Thoracic aorta (tissue), 2 donors: ENCODE data around the gene VMP1. TPM values are rescaled to one million over a fixed set of nuclear protein-coding genes. Genes with fewer than 3 reads are reported as not detected.

Experiments
- ATAC-seq: fragments of 150-250 bp; one replicate; pipeline ENCODE4 v1.8.0; 2017; ENCODE audit warnings: low read depth; ENCODE audit not compliant: insufficient number of reproducible peaks, low FRiP score
- DNase-seq: peaks from one replicate; pipeline ENCODE4 v3.0.0-alpha.2; 2020; ENCODE audit warnings: low spot score
- H3K27ac ChIP-seq, 2 donors: fragments of 200-600 bp; sonication (generic); 1 replicate in 1 of 2; 2 replicates in 1 of 2; pipeline ENCODE4 v1.5.1; 2016; ENCODE audit warnings: mild to moderate bottlenecking in 2 of 2, moderate library complexity in 2 of 2
- H3K27me3 ChIP-seq: fragments of 200-600 bp; sonication (generic); replicated peaks from 2 replicates; pipeline ENCODE4 v1.6.0; 2016; ENCODE audit warnings: mild to moderate bottlenecking; ENCODE audit not compliant: insufficient read depth
- H3K36me3 ChIP-seq: fragments of 200-600 bp; sonication (generic); one replicate; pipeline ENCODE4 v1.5.1; 2016
- H3K4me1 ChIP-seq, 2 donors: fragments of 200-600 bp; sonication (generic); 1 replicate in 1 of 2; 2 replicates in 1 of 2; pipeline versions ENCODE4 v1.5.1 to v1.6.0; 2016; ENCODE audit warnings: low read depth in 2 of 2, mild to moderate bottlenecking in 1 of 2; ENCODE audit not compliant: control insufficient read depth in 1 of 2
- H3K4me3 ChIP-seq: fragments of 200-600 bp; sonication (generic); 2 replicates; pipeline ENCODE4 v1.5.1; 2016; ENCODE audit warnings: mild to moderate bottlenecking
- H3K9me3 ChIP-seq: fragments of 200-600 bp; sonication (generic); 2 replicates; pipeline ENCODE4 v1.5.1; 2016
- total RNA-seq, 2 donors: library from RNA; depleted of rRNA; stranded (reverse); fragments of >200 nt; gene quantifications; one replicate each; pipeline versions ENCODE4 v1.1.0 to v1.2.3, GENCODE V29; 2016
- TF ChIP-seq, protein P1 (sequence below): fragments of 200-600 bp; sonication (generic); IDR thresholded peaks from one replicate; pipeline ENCODE4 v1.5.1; 2019; ENCODE audit warnings: antibody characterized with exemption

Gene VMP1
- total RNA-seq, 2 donors from 2014 or later = 183 to 728 TPM

DNA sequence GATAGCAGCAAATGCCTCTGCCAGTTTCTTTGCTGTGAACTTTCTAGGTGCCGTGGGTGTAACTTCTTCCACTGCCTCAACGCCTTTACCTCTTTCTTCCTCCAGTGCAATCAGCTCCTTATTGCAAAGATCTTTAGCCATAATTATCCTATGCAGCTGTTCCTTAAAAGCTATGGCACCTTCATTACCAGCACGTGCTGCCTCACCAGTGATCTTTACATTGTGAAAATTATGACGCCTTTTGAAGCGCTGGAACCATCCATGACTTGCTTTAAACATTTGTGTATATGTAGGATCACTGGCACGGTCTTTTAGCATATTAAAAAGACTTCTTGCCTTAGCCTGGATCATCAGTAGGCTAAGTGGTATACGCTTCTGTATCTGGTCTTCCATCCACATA lies 8.2 kb upstream of the VMP1 start:
- H3K4me1 ChIP-seq = no peaks in the 10 kb centered on the region
- peaks cover 12% of the 10 kb centered on the region for H3K36me3 ChIP-seq
- no peak overlapping the region for H3K27ac ChIP-seq
- H3K9me3 ChIP-seq = no peaks in the 10 kb centered on the region
- H3K4me3 ChIP-seq = no peak overlapping the region
- TF ChIP-seq, protein P1, sequence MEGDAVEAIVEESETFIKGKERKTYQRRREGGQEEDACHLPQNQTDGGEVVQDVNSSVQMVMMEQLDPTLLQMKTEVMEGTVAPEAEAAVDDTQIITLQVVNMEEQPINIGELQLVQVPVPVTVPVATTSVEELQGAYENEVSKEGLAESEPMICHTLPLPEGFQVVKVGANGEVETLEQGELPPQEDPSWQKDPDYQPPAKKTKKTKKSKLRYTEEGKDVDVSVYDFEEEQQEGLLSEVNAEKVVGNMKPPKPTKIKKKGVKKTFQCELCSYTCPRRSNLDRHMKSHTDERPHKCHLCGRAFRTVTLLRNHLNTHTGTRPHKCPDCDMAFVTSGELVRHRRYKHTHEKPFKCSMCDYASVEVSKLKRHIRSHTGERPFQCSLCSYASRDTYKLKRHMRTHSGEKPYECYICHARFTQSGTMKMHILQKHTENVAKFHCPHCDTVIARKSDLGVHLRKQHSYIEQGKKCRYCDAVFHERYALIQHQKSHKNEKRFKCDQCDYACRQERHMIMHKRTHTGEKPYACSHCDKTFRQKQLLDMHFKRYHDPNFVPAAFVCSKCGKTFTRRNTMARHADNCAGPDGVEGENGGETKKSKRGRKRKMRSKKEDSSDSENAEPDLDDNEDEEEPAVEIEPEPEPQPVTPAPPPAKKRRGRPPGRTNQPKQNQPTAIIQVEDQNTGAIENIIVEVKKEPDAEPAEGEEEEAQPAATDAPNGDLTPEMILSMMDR = no peak
- no peaks in the 10 kb centered on the region for H3K27me3 ChIP-seq
- no peak for ATAC-seq
- DNase-seq = no peak

DNA sequence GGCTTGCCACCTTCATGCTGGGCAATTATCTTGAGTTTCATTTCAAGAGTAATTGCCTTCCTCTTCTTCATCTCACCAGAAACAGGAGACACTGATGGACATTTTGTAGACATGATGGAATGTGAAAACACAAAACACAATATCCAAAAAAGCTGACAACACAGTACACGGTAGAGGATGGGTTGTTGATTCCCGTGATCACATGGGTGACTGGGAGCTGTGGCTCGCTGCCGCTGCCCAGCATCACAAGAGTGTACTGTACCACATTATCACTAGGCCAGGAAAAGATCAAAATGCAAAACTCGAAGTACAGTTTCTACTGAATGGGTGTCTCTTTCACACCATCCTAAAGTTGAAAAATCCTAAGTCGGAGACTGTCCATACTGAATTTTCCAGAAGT lies 7.7 kb upstream of the VMP1 start:
- H3K4me1 ChIP-seq = no peaks in the 10 kb centered on the region
- H3K9me3 ChIP-seq = no peaks in the 10 kb centered on the region
- no peaks in the 10 kb centered on the region for H3K27me3 ChIP-seq
- H3K27ac ChIP-seq = no peak overlapping the region
- ATAC-seq (no peak), DNase-seq (no peak)
- H3K36me3 ChIP-seq = peaks cover 9% of the 10 kb centered on the region
- TF ChIP-seq, protein P1 = no peak
- no peak overlapping the region for H3K4me3 ChIP-seq

DNA sequence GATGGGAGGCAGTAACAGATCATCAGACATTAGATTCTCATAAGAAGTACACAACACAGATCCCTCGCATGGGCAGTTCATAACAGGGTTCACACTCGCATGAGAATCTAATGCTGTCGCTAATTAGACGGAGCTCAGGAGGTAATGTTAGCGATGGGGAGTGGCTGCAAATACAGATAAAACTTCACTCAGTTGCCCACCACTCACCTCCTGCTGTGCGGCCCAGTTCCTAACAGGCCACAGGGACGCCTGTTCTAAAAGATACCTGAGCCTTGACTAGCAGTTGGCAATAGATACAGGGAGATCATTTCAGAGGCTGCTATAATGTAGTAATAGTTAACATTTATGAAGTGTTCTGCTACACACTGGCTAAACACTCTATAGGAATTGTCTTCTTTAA lies 5.2 kb upstream of the VMP1 start:
- H3K27me3 ChIP-seq = no peaks in the 10 kb centered on the region
- peaks cover 3% of the 10 kb centered on the region for H3K36me3 ChIP-seq
- no peak overlapping the region for H3K4me3 ChIP-seq
- no peaks in the 10 kb centered on the region for H3K9me3 ChIP-seq
- no peak for DNase-seq
- ATAC-seq = no peak
- no peak overlapping the region for H3K27ac ChIP-seq
- peaks cover 6 to 16% of the 10 kb centered on the region in 2 donors for H3K4me1 ChIP-seq
- TF ChIP-seq, protein P1 = no peak

DNA sequence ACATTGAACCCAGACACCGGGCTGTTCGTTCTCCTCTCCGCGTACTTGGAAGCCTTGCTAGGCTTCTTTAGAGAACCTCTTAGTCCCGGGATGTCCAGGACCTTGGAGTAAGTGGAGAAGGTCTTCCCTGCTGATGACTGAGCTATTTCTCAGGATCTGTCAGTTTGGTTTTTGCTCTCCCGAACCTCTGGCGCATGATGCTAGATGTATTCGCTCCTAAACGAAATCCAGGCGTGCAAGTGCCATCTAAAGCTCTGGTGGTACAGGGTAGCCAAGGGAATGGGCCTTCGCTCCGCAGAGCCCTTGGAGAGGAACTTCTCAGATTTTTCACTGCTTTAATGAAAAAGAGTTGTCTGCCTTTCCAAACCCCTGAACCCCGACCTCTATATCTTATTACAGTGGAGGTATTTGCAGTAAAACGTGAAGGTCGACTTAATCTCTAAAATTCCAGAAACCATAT lies 547 bp downstream of the VMP1 start:
- Histone ChIP-seq H3K4me3 (peak overlapping the region; percentile 88), H3K27me3 (no peaks in the 10 kb centered on the region), H3K4me1 (peaks cover 12 to 30% of the 10 kb centered on the region in 2 donors), H3K27ac (peak overlapping the region; percentile 93), H3K9me3 (no peaks in the 10 kb centered on the region), H3K36me3 (no peaks in the 10 kb centered on the region)
- DNase-seq (no peak), ATAC-seq (no peak)
- TF ChIP-seq, protein P1 = no peak

DNA sequence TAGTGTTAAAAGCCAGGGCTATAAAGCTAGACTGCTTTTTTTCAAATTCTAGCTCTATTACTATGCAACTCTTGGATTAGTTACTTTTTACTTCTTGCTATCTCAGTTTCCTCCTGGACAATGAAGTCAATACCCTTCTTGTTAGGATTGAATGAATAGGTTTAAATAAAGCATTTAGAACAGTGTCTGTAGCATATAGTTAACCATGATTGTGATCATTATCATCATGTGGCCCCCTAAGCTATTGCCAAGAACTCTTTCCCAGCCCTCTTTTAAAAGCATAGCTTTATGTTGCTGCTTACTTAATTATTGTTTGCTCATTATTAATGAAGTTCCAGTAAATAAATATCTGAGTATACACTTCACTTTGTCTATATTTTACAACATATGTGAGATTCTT lies 4.5 kb downstream of the VMP1 start:
- Histone ChIP-seq H3K9me3 (no peaks in the 10 kb centered on the region), H3K27me3 (no peaks in the 10 kb centered on the region), H3K36me3 (no peaks in the 10 kb centered on the region), H3K4me3 (no peak overlapping the region), H3K27ac (no peak overlapping the region), H3K4me1 (peaks cover 6 to 14% of the 10 kb centered on the region in 2 donors)
- ATAC-seq (no peak), DNase-seq (no peak)
- TF ChIP-seq, protein P1 = no peak
